Measurements from ENCODE around the gene UBE4B.
"Not testable (repeated sequence)": the region's sequence is repeated elsewhere in the genome, so short reads cannot be mapped to it uniquely, and the experiment has no call there.

Gene UBE4B

GRCh38 chr1:10213186-10213705 is 180.5 kb downstream of the UBE4B start:
- peak; percentile 25 for DNase-seq

- no peak for DNase-seq
These were observed 183.5 kb downstream of the UBE4B start for GRCh38 chr1:10216090-10216749.

GRCh38 chr1:10217748-10218441 is 185.1 kb downstream of the UBE4B start:
- DNase-seq, result no peak

GRCh38 chr1:10220200-10220599 is 187.4 kb downstream of the UBE4B start:
- DNase-seq, result no peak

- not testable (repeated sequence) for DNase-seq
These were observed 187.9 kb downstream of the UBE4B start for GRCh38 chr1:10220657-10221056.

- no peak for DNase-seq
These were observed 192.8 kb downstream of the UBE4B start for GRCh38 chr1:10225573-10225972.

- DNase-seq, result no peak
These were observed 195.8 kb downstream of the UBE4B start for GRCh38 chr1:10228528-10228927.

GRCh38 chr1:10229903-10230302 is 197.1 kb downstream of the UBE4B start:
- no peak for DNase-seq
